WI38 (cell line): ENCODE results near the gene ADAMTSL1.

ENCODE experiments used
- H3K4me3 ChIP-seq: 2 replicates; pipeline ENCODE4 v1.5.1; 2011; ENCODE audit warnings: low read depth, mild to moderate bottlenecking, control low read depth, low read length
- CTCF ChIP-seq: IDR thresholded peaks from 2 replicates; pipeline ENCODE4 v1.5.1; 2012; ENCODE audit warnings: low read depth, mild to moderate bottlenecking, control low read depth, low read length

ADAMTSL1 gene

GRCh38 chr9:18451406-18451805, 22.5 kb upstream of the ADAMTSL1 start:
- TF ChIP-seq CTCF, result no peak

GRCh38 chr9:18452276-18452675, 21.7 kb upstream of the ADAMTSL1 start:
- no peak overlapping the region for H3K4me3 ChIP-seq
- TF ChIP-seq CTCF, result no peak

More at GRCh38 chr9:18451406-18451805, 22.5 kb upstream of the ADAMTSL1 start:
- no peak overlapping the region for H3K4me3 ChIP-seq

- H3K4me3 ChIP-seq, result no peak overlapping the region
- no peak for TF ChIP-seq CTCF
Observed at GRCh38 chr9:18456624-18457237, 17.2 kb upstream of the ADAMTSL1 start.

- no peak for TF ChIP-seq CTCF
- H3K4me3 ChIP-seq, result no peak overlapping the region
Observed at GRCh38 chr9:18457510-18457909, 16.4 kb upstream of the ADAMTSL1 start.

- no peak for TF ChIP-seq CTCF
- H3K4me3 ChIP-seq, result no peak overlapping the region
Observed at GRCh38 chr9:18459962-18460584, 13.9 kb upstream of the ADAMTSL1 start.

GRCh38 chr9:18461496-18461895, 12.5 kb upstream of the ADAMTSL1 start:
- TF ChIP-seq CTCF, result no peak
- no peak overlapping the region for H3K4me3 ChIP-seq

- no peak for TF ChIP-seq CTCF
- no peak overlapping the region for H3K4me3 ChIP-seq
Observed at GRCh38 chr9:18463991-18464390, 10.0 kb upstream of the ADAMTSL1 start.
